GM21717 (cell line): ENCODE results near the gene GRIK2.
"Not testable (repeated sequence)": the region's sequence is repeated elsewhere in the genome, so short reads cannot be mapped to it uniquely, and the experiment has no call there.

ENCODE experiments used
- ATAC-seq: cut with Tn5 transposase; IDR thresholded peaks from one replicate; pipeline ENCODE4 v1.9.1; 2021; ENCODE audit warnings: mild to moderate bottlenecking, moderate library complexity; ENCODE audit not compliant: unreplicated experiment

Gene GRIK2

GRCh38 chr6:101393251-101393828 lies at the start of gene GRIK2:
GRIK2 (plus strand) TSS chr6:101393708.
- no peak for ATAC-seq

- ATAC-seq = no peak
Observed at GRCh38 chr6:101344885-101345284, 48.6 kb upstream of the GRIK2 start.

- ATAC-seq = no peak
Observed at GRCh38 chr6:101348816-101349215, 44.7 kb upstream of the GRIK2 start.

- ATAC-seq = not testable (repeated sequence)
Observed at GRCh38 chr6:101350631-101351030, 42.9 kb upstream of the GRIK2 start.

- no peak for ATAC-seq
Observed at GRCh38 chr6:101351173-101351572, 42.3 kb upstream of the GRIK2 start.

- ATAC-seq = no peak
Observed at GRCh38 chr6:101352316-101352715, 41.2 kb upstream of the GRIK2 start.

GRCh38 chr6:101365181-101365580 lies 28.3 kb upstream of the GRIK2 start:
- no peak for ATAC-seq

GRCh38 chr6:101379926-101380325 lies 13.6 kb upstream of the GRIK2 start:
- no peak for ATAC-seq

- no peak for ATAC-seq
Observed at GRCh38 chr6:101380897-101381630, 12.4 kb upstream of the GRIK2 start.

- not testable (repeated sequence) for ATAC-seq
Observed at GRCh38 chr6:101383747-101384146, 9.8 kb upstream of the GRIK2 start.

GRCh38 chr6:101386982-101387381 lies 6.5 kb upstream of the GRIK2 start:
- ATAC-seq = no peak

- ATAC-seq = no peak
Observed at GRCh38 chr6:101391772-101392585, 1.5 kb upstream of the GRIK2 start.

GRCh38 chr6:101392586-101393230 lies 800 bp upstream of the GRIK2 start:
- no peak for ATAC-seq

- no peak for ATAC-seq
Observed at GRCh38 chr6:101393829-101394251, 332 bp downstream of the GRIK2 start.

- no peak for ATAC-seq
Observed at GRCh38 chr6:101394936-101395335, 1.4 kb downstream of the GRIK2 start.

- ATAC-seq = no peak
Observed at GRCh38 chr6:101395345-101395744, 1.8 kb downstream of the GRIK2 start.

GRCh38 chr6:101396548-101397173 lies 3.2 kb downstream of the GRIK2 start:
- ATAC-seq = no peak

- ATAC-seq = no peak
Observed at GRCh38 chr6:101397199-101397598, 3.7 kb downstream of the GRIK2 start.

- no peak for ATAC-seq
Observed at GRCh38 chr6:101398716-101399615, 5.5 kb downstream of the GRIK2 start.
